GM19193 (cell line): ENCODE measurements around the gene P2RX2.

Experiments used
- POLR2A ChIP-seq: IDR thresholded peaks from 4 replicates; pipeline ENCODE4 v1.6.1; 2011; ENCODE audit not compliant: insufficient read depth, insufficient read length; ENCODE audit errors: extremely low read depth

Gene P2RX2

DNA sequence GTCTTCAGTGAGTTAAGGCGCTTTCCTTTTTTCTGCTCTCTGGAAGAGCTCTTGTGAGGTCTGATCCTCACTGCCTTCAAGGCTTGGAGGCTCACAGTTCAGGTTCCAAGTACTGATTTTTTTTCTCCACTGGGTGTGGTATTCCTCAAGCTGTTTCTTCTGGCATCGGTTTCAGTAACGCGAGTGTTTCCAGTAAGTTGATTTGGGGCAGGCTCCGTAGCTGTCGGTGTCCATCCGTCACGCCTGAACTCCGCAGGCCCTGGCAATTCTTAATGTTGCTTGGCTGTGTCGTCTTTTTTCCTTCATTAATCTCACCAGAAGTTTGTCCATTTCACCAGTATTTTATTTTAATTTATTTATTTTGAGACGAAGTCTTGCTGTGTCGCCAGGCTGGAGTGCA lies 38.8 kb upstream of the P2RX2 start:
- no peak for TF ChIP-seq POLR2A

DNA sequence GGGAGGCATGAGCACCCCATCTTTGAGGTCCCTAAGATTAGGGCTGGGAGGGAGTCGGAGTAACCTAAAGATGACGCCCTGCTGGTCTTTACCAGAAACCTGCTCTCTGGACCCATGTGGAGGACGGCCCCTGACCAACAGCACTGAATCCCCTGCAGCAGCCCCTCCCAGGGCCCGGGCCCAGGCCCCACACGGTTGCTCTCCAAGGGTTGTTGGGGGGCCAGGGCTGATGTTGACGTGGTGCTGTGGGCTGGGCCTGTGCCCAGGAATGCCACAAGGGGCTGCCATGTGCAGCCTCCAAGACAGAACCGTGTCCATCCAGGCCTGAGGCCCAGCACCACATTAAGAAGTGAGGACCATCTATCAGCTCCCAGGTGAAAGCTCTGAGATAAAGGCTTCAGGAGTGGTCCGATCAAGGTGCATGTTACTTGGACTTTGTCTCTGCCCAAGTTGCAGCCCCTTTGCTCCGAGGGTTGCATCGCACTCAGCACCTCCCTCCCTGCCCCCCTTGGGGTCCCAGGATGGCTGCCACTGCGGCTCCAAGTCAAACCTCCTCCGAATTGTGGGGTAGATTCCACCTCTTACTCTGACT lies 37.8 kb upstream of the P2RX2 start:
- no peak for TF ChIP-seq POLR2A

DNA sequence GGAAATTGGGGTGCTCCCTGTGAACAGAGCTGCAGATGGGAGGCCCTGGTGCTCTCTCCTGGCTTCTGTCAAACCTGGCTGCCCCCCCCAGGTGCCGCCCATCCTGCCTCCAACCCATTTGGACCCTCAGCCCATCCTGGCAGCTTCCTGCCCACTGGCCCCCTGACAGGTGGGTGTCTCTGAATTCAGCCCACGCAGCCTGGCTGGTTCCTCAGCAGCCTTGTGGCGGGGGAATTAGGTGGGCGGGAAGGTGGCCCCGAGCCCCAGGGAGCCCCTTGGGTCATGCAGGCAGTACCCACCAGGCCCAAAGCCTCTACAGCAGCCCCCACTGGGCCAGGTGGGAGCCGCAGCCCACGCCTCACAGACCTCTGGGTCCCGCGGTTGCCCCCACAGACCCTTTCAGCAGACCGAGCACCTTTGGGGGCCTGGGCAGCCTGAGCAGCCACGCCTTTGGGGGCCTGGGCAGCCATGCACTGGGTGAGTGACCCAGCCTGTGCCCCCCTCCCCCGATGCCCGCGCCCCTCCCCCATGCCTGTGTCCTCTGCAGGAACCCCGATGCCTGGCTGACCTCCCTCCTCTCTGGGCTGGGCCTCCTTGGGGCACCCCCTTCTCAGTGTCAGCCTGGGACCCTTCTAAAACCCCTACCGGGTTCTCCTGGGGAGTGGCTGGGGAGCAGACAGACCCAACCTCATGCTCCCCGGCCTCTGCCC lies 37.1 kb upstream of the P2RX2 start:
- TF ChIP-seq POLR2A, result no peak

DNA sequence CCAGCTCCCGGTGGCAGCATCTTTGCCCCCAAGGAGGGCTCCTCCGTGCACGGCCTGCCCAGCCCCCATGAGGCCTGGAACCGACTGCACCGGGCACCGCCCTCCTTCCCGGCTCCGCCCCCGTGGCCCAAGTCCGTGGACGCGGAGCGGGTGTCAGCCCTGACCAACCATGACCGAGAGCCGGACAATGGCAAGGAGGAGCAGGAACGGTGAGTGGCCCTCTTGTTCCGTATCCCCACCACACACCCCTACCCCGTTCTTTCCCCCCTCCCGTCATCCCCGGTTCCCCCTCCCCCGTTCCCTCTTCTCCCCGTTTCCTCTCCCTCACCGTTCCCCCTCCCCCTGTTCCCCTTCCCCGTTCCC lies 36.5 kb upstream of the P2RX2 start:
- TF ChIP-seq POLR2A, result no peak

DNA sequence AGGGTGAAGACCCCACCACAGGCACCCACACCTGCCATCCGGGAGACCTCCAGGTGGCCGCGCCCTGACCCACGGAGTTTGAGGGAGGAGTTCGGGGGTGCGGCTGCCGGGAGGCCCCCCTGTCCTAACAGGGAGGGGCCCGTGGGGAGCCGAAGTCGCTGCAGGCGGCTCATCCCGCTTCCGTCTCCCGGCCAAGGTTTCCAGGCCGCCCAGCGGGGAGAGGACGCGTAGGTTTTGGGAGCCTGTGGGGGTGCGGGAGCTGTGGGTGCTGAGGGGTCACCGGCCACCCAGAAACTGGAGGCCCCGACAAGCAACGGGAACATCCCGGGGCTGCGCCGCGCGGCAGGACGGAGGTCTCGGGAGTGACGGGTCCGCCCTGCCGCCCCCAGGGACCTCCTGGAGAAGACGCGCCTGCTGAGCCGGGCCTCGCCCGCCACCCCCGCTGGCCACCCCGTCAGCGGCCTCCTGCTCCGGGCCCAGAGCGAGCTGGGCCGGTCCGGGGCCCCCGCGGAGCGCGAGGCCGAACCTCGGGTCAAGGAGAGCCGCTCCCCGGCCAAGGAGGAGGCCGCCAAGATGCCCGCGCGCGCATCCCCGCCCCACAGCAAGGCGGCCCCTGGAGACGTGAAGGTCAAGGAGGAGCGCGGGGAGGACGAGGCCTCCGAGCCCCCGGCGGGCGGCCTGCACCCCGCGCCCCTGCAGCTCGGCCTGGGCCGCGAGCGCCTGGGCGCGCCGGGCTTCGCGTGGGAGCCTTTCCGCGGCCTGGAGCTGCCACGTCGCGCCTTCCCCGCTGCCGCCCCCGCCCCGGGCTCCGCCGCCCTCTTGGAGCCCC lies 35.8 kb upstream of the P2RX2 start:
- no peak for TF ChIP-seq POLR2A

DNA sequence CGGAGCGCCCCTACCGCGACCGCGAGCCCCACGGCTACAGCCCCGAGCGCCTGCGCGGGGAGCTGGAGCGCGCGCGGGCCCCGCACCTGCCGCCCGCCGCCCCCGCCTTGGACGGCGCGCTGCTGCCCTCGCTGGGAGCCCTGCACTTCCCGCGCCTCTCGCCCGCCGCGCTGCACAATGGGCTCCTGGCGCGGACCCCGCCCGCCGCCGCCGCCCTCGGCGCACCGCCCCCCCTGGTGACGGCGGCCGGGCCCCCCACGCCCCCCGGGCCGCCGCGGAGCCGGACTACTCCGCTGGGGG lies 35.2 kb upstream of the P2RX2 start:
- no peak for TF ChIP-seq POLR2A

DNA sequence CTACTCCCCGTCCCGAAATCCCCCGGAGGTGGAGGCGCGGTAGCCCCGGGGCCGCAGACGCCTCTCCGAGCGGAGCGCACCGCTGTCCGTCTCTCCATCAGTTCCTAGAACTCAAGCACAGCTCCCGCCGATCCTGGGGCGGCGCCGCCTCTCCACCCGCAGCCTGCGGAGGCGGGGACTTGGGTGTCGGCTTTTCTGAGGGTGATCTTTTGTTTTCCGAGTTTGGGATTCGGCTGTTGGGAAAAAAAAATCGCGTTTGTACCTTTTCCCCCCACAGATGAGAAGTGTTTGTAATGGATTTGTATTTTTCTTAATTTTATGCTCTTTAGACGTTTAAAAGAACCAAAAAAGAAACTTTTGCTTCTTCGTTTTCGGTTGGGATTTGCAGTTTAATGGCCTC lies 34.8 kb upstream of the P2RX2 start:
- TF ChIP-seq POLR2A, result no peak

DNA sequence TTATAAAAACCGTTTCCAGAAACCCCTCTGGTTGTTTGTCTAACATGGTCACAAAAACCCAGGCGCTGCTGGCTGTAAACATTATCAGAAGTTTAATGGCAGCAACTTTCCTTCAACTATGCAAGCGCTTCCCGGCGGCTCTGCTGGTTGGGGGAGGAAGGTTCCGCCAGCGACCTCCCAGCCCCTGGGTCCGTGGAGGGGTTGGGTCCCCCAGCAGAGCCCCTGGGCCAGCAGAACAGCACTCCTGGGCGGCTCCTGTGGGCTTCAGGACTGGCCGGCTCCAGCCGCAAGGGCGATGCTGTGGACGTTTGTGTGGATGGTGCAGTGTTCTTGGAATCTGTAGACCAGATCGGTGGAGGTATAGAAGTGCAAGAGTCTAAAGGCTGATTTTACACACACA lies 34.1 kb upstream of the P2RX2 start:
- no peak for TF ChIP-seq POLR2A

DNA sequence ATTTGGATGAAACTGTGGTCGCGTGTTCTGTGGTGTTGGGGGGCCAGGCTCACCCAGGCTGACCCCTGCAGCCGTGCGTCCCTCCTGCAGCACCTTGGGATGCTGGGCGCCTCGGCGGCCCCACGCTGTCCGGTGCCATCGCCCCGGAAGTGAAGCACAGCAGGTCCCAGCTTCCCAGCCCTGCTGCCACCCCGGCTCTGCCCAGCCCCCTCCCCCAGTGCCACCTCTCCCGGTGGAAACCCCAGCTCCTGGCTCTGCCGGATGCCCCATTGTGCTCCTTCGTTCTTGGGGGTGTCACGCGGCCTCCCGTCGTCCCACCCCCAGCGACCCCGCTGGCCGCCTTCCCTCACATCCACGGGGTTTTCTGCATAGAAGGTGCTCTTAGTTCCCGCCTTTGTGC lies 33.4 kb upstream of the P2RX2 start:
- TF ChIP-seq POLR2A, result no peak

DNA sequence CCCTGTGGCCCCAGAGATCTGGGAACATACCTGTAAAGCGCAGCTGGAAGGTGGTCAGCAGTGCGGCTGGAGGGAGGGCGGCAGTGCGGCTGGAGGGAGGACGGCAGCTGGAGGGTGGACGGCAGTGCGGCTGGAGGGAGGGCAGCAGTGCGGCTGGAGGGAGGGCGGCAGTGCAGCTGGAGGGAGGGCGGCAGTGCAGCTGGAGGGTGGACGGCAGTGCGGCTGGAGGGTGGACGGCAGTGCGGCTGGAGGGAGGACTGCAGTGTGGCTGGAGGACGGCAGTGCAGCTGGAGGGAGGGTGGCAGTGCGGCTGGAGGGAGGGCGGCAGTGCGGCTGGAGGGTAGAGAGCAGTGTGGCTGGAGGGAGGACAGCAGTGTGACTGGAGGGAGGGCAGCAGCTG lies 31.6 kb upstream of the P2RX2 start:
- no peak for TF ChIP-seq POLR2A

DNA sequence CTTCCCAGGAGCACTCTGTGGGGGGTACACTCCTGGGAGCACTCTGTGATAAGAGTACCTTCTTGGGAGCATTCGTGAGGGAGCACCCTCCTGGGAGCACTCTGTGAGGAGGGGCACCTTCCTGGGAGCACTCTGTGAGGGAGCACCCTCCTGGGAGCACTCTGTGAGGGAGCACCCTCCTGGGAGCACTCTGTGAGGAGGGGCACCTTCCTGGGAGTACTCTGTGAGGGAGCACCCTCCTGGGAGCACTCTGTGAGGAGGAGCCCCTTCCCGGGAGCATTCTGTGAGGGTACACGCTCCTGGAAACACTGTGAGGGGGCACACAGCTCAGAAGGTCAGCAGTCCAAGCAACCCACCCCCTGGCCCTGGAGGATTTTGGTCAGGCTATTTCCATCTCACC lies 30.8 kb upstream of the P2RX2 start:
- TF ChIP-seq POLR2A, result no peak

DNA sequence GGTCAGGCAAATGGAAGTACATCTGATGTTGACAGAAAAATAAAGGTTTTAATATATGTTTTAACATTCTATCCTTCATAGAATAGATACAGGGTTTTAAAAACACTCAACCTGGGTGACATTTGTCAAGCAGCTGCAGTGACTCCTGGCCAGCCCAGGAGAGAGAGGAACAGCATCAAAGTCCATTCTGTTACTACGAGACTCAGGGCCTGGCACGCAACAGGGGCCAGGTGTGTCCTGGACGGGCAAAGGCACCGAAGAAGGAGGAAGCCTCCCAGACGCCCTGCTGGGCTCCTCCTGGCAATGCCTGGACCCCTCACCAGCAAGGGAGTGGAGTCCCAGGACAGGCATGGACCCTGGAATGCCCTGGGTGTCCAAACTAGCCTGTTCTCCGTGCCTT lies 30.3 kb upstream of the P2RX2 start:
- no peak for TF ChIP-seq POLR2A

DNA sequence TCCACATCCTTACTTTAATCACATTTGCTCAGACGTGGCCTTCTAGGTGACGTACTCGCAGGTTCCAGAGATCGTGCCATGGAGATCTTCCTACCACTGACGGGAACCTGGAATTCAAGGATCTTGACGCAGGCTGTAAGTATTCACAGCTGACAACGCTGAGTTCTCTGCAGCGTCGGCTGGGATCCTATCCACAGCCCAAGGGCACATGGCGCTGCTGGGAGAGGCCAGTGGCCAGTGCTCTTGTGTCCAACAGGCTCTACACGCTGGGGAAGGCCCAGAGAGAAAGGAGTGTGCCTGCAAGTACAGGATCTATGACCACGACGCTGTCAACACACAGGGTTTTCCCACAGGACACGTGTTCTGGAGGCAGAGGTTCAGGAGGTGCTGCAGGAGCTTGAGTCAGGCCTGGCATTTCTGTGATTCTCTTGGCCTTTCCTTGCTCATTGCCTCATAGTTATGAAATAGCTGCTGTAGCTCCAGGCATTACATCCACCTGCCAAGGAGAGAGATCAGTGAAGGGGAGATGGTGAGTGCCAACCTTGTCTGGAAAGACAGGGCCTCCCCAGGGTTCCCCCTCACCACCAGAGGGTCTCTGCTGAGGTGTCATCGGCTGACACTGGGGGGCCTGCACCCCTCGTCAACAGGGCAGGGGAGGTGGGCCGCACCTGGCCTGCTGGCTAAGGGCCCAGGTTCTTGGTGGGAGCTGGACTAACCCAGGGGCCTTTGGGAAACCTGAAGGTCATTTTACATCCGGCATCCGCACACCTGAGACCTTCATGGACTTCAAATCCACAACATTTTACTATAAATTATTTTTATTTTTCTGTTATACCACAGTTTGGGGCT lies 29.5 kb upstream of the P2RX2 start:
- no peak for TF ChIP-seq POLR2A

DNA sequence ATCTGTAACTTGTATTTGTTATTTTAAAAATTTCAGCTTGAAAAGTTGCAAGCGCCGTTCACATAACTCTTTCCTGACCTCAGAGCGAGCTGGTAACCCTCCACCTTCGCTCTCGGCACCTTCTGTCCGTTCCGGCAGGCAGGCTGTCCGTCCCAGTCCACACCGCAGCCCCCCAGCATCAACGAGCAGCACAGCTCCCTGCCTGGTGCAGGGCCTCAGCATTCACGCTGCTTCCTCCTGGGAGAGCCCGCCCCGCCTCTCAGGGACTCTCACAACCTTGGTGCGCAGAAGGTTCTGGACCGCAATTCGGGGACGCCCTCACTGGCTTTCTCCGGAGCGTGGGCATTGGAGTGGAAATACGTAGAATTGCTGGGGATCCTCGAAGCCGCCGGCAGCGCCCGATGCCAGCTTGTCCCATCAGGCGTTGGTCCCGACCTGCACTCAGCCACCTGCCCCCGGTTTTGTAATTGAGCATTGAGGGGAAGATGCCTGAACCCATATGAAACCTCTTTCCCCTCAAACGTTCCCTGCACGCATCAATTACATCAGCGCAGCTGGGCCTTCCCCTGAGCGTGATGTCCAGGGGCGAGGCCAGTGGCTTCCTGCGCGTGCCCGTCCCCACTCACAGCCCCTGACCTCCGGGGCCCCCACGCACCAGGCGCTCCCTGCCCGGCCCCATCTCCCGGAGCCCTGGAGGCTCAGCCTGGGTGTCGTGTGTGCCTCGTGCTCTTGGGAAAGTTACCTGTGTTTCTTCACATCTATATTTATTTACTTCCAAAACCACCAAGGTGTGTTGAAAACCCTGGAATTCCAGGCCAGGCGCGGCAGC lies 27.3 kb upstream of the P2RX2 start:
- no peak for TF ChIP-seq POLR2A
